ENCODE results near the gene CLDN11. TPM values are rescaled to one million over a fixed set of nuclear protein-coding genes. Genes with fewer than 3 reads are reported as not detected.

Gene CLDN11
- polyA plus RNA-seq, 1 of the 3 experiments (the other 2 are of a cell fraction): 2.2 TPM

GRCh38 chr3:170437696-170438407 lies 19.2 kb downstream of the CLDN11 start:
- Histone ChIP-seq H3K9ac (no peak overlapping the region), H3K4me3 (ENCODE audit: low read depth in 2 of 2, low read length in 1 of 2) (no peak overlapping the region), H3K79me2 (ENCODE audit: insufficient read depth) (no peaks in the 10 kb centered on the region), H3K27me3 (ENCODE audit: insufficient read depth) (no peaks in the 10 kb centered on the region), H3K27ac (ENCODE audit: low read depth in 2 of 2, low read length in 1 of 2) (no peak overlapping the region), H4K20me1 (ENCODE audit: insufficient read depth) (no peaks in the 10 kb centered on the region), H2AFZ (ENCODE audit: low read depth) (no peak overlapping the region), H3K4me2 (no peak overlapping the region), H3K36me3 (replicated peaks in 1 of 2; ENCODE audit: control insufficient read depth in 1 of 2, insufficient read depth in 2 of 2, low read length in 1 of 2) (no peaks in the 10 kb centered on the region), H3K4me1 (ENCODE audit: control insufficient read depth in 1 of 2, insufficient read depth in 2 of 2, low read depth in 1 of 2, low read length in 1 of 2) (no peaks in the 10 kb centered on the region; a peak in 1 of 4 replicates), H3F3A (replicated peaks; ENCODE audit: insufficient read depth) (peaks cover 3% of the 10 kb centered on the region), H3K9me3 (no peaks in the 10 kb centered on the region), H3K9me2 (no peaks in the 10 kb centered on the region)
- CTCF ChIA-PET: no interaction called here
- DNase-seq: no peak
- WGBS (ENCODE audit: low lambda C conversion rate): 90% methylated on average over 9 of the region's 10 CpGs
- POLR2A ChIA-PET: no interaction called here
- TF ChIP-seq POLR2AphosphoS5 (IDR thresholded peaks at IDR 0.05; ENCODE audit: low read depth, low read length) (no peak), PBX3 (IDR thresholded peaks at IDR 0.05) (no peak), SMC3 (IDR thresholded peaks at IDR 0.05; ENCODE audit: low read depth, low read length) (no peak), MXI1 (IDR thresholded peaks at IDR 0.05; ENCODE audit: low read depth, low read length) (no peak), RAD21 (IDR thresholded peaks at IDR 0.05; ENCODE audit: low read length) (no peak), JUND (IDR thresholded peaks at IDR 0.05) (no peak), CTCF (IDR thresholded peaks at IDR 0.05) (no peak), IRF3 (IDR thresholded peaks at IDR 0.05; ENCODE audit: low read depth, low read length) (no peak), RXRA (IDR thresholded peaks at IDR 0.05; ENCODE audit: borderline replicate concordance, low read depth) (no peak), RFX5 (IDR thresholded peaks at IDR 0.05; ENCODE audit: low read length) (no peak), RCOR1 (IDR thresholded peaks at IDR 0.05; ENCODE audit: low read length) (no peak), FOXM1 (IDR thresholded peaks at IDR 0.05; ENCODE audit: low read depth) (no peak), NRF1 (IDR thresholded peaks at IDR 0.05; ENCODE audit: low read depth, low read length) (no peak)

- Histone ChIP-seq H3F3A (replicated peaks; ENCODE audit: insufficient read depth) (peaks cover 3% of the 10 kb centered on the region), H2AFZ (ENCODE audit: low read depth) (no peak overlapping the region), H4K20me1 (ENCODE audit: insufficient read depth) (no peaks in the 10 kb centered on the region), H3K79me2 (ENCODE audit: insufficient read depth) (no peaks in the 10 kb centered on the region), H3K27me3 (ENCODE audit: insufficient read depth) (no peaks in the 10 kb centered on the region), H3K9ac (no peak overlapping the region), H3K9me3 (no peaks in the 10 kb centered on the region), H3K27ac (ENCODE audit: low read depth in 2 of 2, low read length in 1 of 2) (no peak overlapping the region), H3K36me3 (replicated peaks in 1 of 2; ENCODE audit: control insufficient read depth in 1 of 2, insufficient read depth in 2 of 2, low read length in 1 of 2) (no peaks in the 10 kb centered on the region), H3K4me1 (ENCODE audit: control insufficient read depth in 1 of 2, insufficient read depth in 2 of 2, low read depth in 1 of 2, low read length in 1 of 2) (no peaks in the 10 kb centered on the region; a peak in 1 of 4 replicates), H3K4me2 (no peak overlapping the region), H3K4me3 (ENCODE audit: low read depth in 2 of 2, low read length in 1 of 2) (no peak overlapping the region), H3K9me2 (no peaks in the 10 kb centered on the region)
- ChIA-PET CTCF (no interaction called here), POLR2A (no interaction called here)
- WGBS (ENCODE audit: low lambda C conversion rate): 85% methylated on average over 1 of the region's 1 CpG
- no peak for DNase-seq
- TF ChIP-seq YY1 (IDR thresholded peaks at IDR 0.05; ENCODE audit: low read depth) (no peak), TCF12 (IDR thresholded peaks at IDR 0.05) (no peak), CTCF (IDR thresholded peaks at IDR 0.05) (no peak), MXI1 (IDR thresholded peaks at IDR 0.05; ENCODE audit: low read depth, low read length) (no peak), JUND (IDR thresholded peaks at IDR 0.05) (no peak), EZH2phosphoT487 (IDR thresholded peaks at IDR 0.05; ENCODE audit: borderline replicate concordance, low read depth) (no peak), GABPA (IDR thresholded peaks at IDR 0.05; ENCODE audit: low read depth) (no peak), USF2 (IDR thresholded peaks at IDR 0.05; ENCODE audit: borderline replicate concordance, low read depth, low read length) (no peak), TAF1 (IDR thresholded peaks at IDR 0.05; ENCODE audit: borderline replicate concordance, low read depth, low read length) (no peak), EP300 (IDR thresholded peaks at IDR 0.05; ENCODE audit: borderline replicate concordance in 1 of 2, low read depth in 1 of 2, low read length in 1 of 2) (no peak), NRF1 (IDR thresholded peaks at IDR 0.05; ENCODE audit: low read depth, low read length) (no peak), RCOR1 (IDR thresholded peaks at IDR 0.05; ENCODE audit: low read length) (no peak), SIN3A (IDR thresholded peaks at IDR 0.05; ENCODE audit: borderline replicate concordance, low read depth, low read length) (no peak)
These were observed 20.2 kb downstream of the CLDN11 start for GRCh38 chr3:170438836-170439235.

Measured in SK-N-SH (cell line).